Mesothelial cell of epicardium (in vitro differentiated cells): Measurements from ENCODE around the gene ATF4. TPM values are rescaled to one million over a fixed set of nuclear protein-coding genes. Genes with fewer than 3 reads are reported as not detected.
"Not testable (repeated sequence)": the region's sequence is repeated elsewhere in the genome, so short reads cannot be mapped to it uniquely, and the experiment has no call there.

Experiments
- DNase-seq, 2 experiments: peaks; one replicate each; pipeline ENCODE4 v3.0.0; 2021; ENCODE audit warnings: low spot score in 2 of 2; ENCODE audit not compliant: unreplicated experiment in 2 of 2
- H3K27ac Mint-ChIP-seq: 2 replicates; pipeline ENCODE4 v1.8.0; 2021; ENCODE audit warnings: mixed read lengths
- H3K27me3 Mint-ChIP-seq: 2 replicates; pipeline ENCODE4 v1.8.0; 2021; ENCODE audit warnings: low read depth, mixed read lengths
- H3K36me3 Mint-ChIP-seq: 2 replicates; pipeline ENCODE4 v1.8.0; 2021; ENCODE audit warnings: mixed read lengths
- H3K4me1 Mint-ChIP-seq: 2 replicates; pipeline ENCODE4 v1.8.0; 2021; ENCODE audit warnings: mixed read lengths
- H3K4me3 Mint-ChIP-seq: 2 replicates; pipeline ENCODE4 v1.8.0; 2021; ENCODE audit warnings: mild to moderate bottlenecking, moderate library complexity, mixed read lengths
- H3K9me3 Mint-ChIP-seq: 2 replicates; pipeline ENCODE4 v1.8.0; 2021; ENCODE audit warnings: mixed read lengths
- CTCF ChIP-seq: fragments of 200-600 bp; sonication (generic); IDR thresholded peaks from one replicate; pipeline ENCODE4 v1.5.0; 2021; ENCODE audit warnings: antibody characterized with exemption; ENCODE audit not compliant: unreplicated experiment
- total RNA-seq: library from RNA; stranded (reverse); gene quantifications from 3 replicates; pipeline ENCODE4 v1.2.1, GENCODE V29; 2021

ATF4 gene
- total RNA-seq, 1 donor from 2014 or later: 361 TPM

DNA sequence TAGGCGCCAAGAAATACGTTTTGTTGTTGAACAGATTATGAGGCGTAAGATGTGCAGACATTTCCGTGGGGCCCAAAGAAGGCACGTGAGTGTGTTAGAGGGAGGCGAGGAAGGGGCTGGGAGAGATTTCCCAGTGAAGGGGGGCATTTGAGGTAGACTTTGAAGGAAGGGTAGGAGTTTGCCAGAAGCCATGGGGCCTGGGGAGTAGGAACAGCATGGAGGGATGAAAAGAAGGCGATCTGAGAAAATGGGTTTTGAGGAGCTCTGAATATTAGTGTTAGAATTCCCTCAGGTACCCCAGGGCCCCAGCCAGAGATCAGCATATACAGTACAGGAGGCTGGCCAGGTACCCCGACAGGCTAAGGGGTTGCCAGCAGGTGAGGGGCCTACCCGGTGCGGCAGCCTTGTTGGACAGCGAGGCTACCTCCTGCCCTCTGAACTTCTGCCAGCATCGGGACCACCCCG is 18.7 kb upstream of the ATF4 start:
- H3K4me1 Mint-ChIP-seq: peaks cover 38% of the 10 kb centered on the region
- no peak for TF ChIP-seq CTCF
- H3K27me3 Mint-ChIP-seq: no peaks in the 10 kb centered on the region
- peak overlapping the region; percentile 97 for H3K27ac Mint-ChIP-seq
- DNase-seq: no peak
- H3K36me3 Mint-ChIP-seq: peaks cover 16% of the 10 kb centered on the region
- H3K9me3 Mint-ChIP-seq: no peaks in the 10 kb centered on the region
- peak overlapping the region; percentile 98 for H3K4me3 Mint-ChIP-seq

DNA sequence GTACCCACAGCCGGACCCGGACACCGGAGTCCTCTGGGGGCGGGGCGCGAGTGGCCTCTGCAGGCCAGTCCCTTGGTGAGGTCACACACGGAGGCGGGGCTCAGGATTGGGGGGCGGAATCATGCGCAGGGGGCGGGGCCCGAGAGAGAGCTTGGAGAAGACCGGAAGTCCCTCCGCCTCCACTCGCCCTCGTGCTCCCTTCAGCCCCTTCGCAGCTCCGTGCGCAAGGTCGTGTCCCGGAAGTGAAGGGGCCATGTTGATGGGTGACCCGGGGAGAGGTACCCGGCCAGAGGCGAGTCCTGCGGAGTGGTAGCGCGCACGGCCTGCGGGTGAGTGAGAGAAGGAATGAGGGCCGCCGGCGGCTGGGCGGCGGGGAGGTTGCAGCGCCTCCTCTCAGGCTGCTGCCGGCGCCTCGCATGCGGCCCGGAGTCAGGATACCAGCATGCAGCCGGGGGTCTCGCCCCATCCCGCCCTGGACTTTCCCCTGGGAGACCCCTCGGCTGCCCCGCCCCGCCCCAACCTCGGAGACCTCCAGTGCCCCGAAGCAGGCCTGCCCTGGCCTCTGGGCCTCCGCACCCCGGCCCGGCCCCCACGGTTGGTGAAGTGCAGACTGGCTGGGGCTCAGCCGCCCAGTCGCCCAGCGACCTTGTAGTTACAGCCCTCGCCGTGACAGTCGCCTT is 18.1 kb upstream of the ATF4 start, which contains the start of gene MIEF1:
Gene MIEF1 (plus strand): TSS at position 182 of the 680 bp plus-strand sequence. CDS start 9,005 bp downstream, outside the sequence.
- Mint-ChIP-seq H3K4me3 (peak within 1 kb of the TSS; percentile 98), H3K9me3 (no peaks in the 10 kb centered on the region), H3K27me3 (no peaks in the 10 kb centered on the region), H3K36me3 (peaks cover 20% of the 10 kb centered on the region), H3K4me1 (peaks cover 38% of the 10 kb centered on the region), H3K27ac (peak within 1 kb of the TSS; percentile 97)
- peak; percentile 82 to 88 for DNase-seq
- TF ChIP-seq CTCF: no peak

GRCh38 chr22:39502789-39503409 is 17.5 kb upstream of the ATF4 start:
- Mint-ChIP-seq H3K4me1 (peaks cover 38% of the 10 kb centered on the region), H3K27me3 (no peaks in the 10 kb centered on the region), H3K9me3 (no peaks in the 10 kb centered on the region), H3K4me3 (peak overlapping the region; percentile 98), H3K27ac (peak overlapping the region; percentile 50), H3K36me3 (peaks cover 20% of the 10 kb centered on the region)
- no peak for TF ChIP-seq CTCF
- DNase-seq: no peak

- Mint-ChIP-seq H3K27ac (peak overlapping the region; percentile 63), H3K9me3 (no peaks in the 10 kb centered on the region), H3K36me3 (peaks cover 24% of the 10 kb centered on the region), H3K4me1 (peaks cover 35% of the 10 kb centered on the region), H3K4me3 (peak overlapping the region; percentile 98), H3K27me3 (no peaks in the 10 kb centered on the region)
- no peak for DNase-seq
- no peak for TF ChIP-seq CTCF
Measured at GRCh38 chr22:39503630-39504029, 16.7 kb upstream of the ATF4 start.

GRCh38 chr22:39504071-39504470 is 16.3 kb upstream of the ATF4 start:
- no peaks in the 10 kb centered on the region for H3K27me3 Mint-ChIP-seq
- H3K36me3 Mint-ChIP-seq: peaks cover 26% of the 10 kb centered on the region
- no peaks in the 10 kb centered on the region for H3K9me3 Mint-ChIP-seq

GRCh38 chr22:39507021-39507420 is 13.3 kb upstream of the ATF4 start:
- H3K4me1 Mint-ChIP-seq: peaks cover 15% of the 10 kb centered on the region
- not testable (repeated sequence) for DNase-seq, H3K27me3 Mint-ChIP-seq, H3K27ac Mint-ChIP-seq, H3K4me3 Mint-ChIP-seq, H3K9me3 Mint-ChIP-seq
- peaks cover 30% of the 10 kb centered on the region for H3K36me3 Mint-ChIP-seq

More at GRCh38 chr22:39504071-39504470, 16.3 kb upstream of the ATF4 start:
- peaks cover 31% of the 10 kb centered on the region for H3K4me1 Mint-ChIP-seq
- peak overlapping the region; percentile 21 for H3K4me3 Mint-ChIP-seq
- DNase-seq: no peak
- TF ChIP-seq CTCF: no peak
- no peak overlapping the region for H3K27ac Mint-ChIP-seq
